B cell (primary cell): ENCODE data around the gene XIAP. TPM values are rescaled to one million over a fixed set of nuclear protein-coding genes. Genes with fewer than 3 reads are reported as not detected.

Source experiments
- ATAC-seq: fragments of 200-7000 bp; cut with Tn5 transposase; one replicate; pipeline ENCODE4 v1.10.0; 2021; ENCODE audit warnings: low read depth, mild to moderate bottlenecking, moderate number of reproducible peaks, moderate library complexity
- CTCF ChIA-PET: fragments of 350-600 bp; sonication (Branson Sonifier 250); formaldehyde crosslinking; loops from one replicate; lab custom pipeline; 2021; ENCODE audit warnings: antibody characterized with exemption, inconsistent platforms; lab: Charles Lee
- POLR2A ChIA-PET: fragments of 350-600 bp; sonication (Branson Sonifier 250); formaldehyde crosslinking; loops from one replicate; lab custom pipeline; 2021; ENCODE audit warnings: antibody characterized with exemption; lab: Charles Lee
- DNase-seq: peaks from one replicate; pipeline ENCODE4 v3.0.0; 2013
- H2AFZ ChIP-seq: 2 replicates; pipeline ENCODE4 v1.6.1; 2012; ENCODE audit warnings: mild to moderate bottlenecking, low read depth, low read length; ENCODE audit not compliant: insufficient read depth, poor library complexity, severe bottlenecking
- H3K27ac ChIP-seq, 2 donors: 1 replicate in 1 of 2; 2 replicates in 1 of 2; pipeline ENCODE4 v1.5.1; 2012 to 2013; ENCODE audit warnings: low read length in 2 of 2, mild to moderate bottlenecking in 2 of 2, moderate library complexity in 1 of 2
- H3K27me3 ChIP-seq, 4 experiments: fragments of 200-600 bp in 1 of 4; sonication (generic) in 1 of 4; replicated peaks in 1 of 4; 1 replicate in 2 of 4; 2 replicates in 2 of 4; pipeline versions ENCODE4 v1.6.1 to v1.7.0; 2013 to 2016; ENCODE audit warnings: low read length in 3 of 4, mild to moderate bottlenecking in 2 of 4, mixed read lengths in 1 of 4, moderate library complexity in 1 of 4; ENCODE audit not compliant: insufficient read depth in 4 of 4, control insufficient read depth in 3 of 4; ENCODE audit errors: control extremely low read depth in 1 of 4
- H3K36me3 ChIP-seq, 2 experiments: replicated peaks in 1 of 2; 1 replicate in 1 of 2; 2 replicates in 1 of 2; pipeline versions ENCODE4 v1.6.1 to v1.7.1; 2013; ENCODE audit warnings: low read length in 1 of 2; ENCODE audit not compliant: insufficient read depth in 2 of 2, control insufficient read depth in 1 of 2; ENCODE audit errors: control extremely low read depth in 1 of 2, extremely low read depth in 1 of 2
- H3K4me1 ChIP-seq, 2 donors: fragments of 200-600 bp in 1 of 2; sonication (generic) in 1 of 2; 1 replicate in 1 of 2; 2 replicates in 1 of 2; pipeline versions ENCODE4 v1.5.1 to v1.6.1; 2013 to 2017; ENCODE audit warnings: low read length in 2 of 2; ENCODE audit not compliant: control insufficient read depth in 2 of 2, insufficient read depth in 2 of 2
- H3K4me2 ChIP-seq: replicated peaks from 2 replicates; pipeline ENCODE3; 2012; ENCODE audit warnings: mild to moderate bottlenecking, low read depth, low read length; ENCODE audit not compliant: poor library complexity, severe bottlenecking
- H3K4me3 ChIP-seq, 5 experiments: fragments of 200-600 bp in 1 of 5; sonication (generic) in 1 of 5; 1 replicate in 3 of 5; 2 replicates in 2 of 5; pipeline versions ENCODE4 v1.5.1 to v1.7.0; 2011 to 2016; ENCODE audit warnings: low read length in 4 of 5, mild to moderate bottlenecking in 4 of 5, low read depth in 2 of 5, control low read depth in 1 of 5, moderate library complexity in 1 of 5; ENCODE audit not compliant: insufficient read depth in 1 of 5; ENCODE audit errors: control extremely low read depth in 1 of 5, extremely low read depth in 1 of 5
- H3K79me2 ChIP-seq: fragments of 200-600 bp; sonication (generic); one replicate; pipeline ENCODE4 v1.6.0; 2016; ENCODE audit warnings: low read length; ENCODE audit not compliant: control insufficient read depth, insufficient read depth
- H3K9ac ChIP-seq: fragments of 200-600 bp; sonication (generic); 2 replicates; pipeline ENCODE4 v1.6.1; 2017; ENCODE audit warnings: mild to moderate bottlenecking, low read length, moderate library complexity
- H3K9me3 ChIP-seq, 3 donors: one replicate each; pipeline versions ENCODE4 v1.6.1 to v1.7.1; 2013; ENCODE audit warnings: low read length in 2 of 3; ENCODE audit not compliant: control insufficient read depth in 2 of 3, insufficient read depth in 1 of 3; ENCODE audit errors: control extremely low read depth in 1 of 3
- H4K20me1 ChIP-seq: 2 replicates; pipeline ENCODE4 v1.6.0; 2012; ENCODE audit warnings: mild to moderate bottlenecking, low read length; ENCODE audit not compliant: insufficient read depth, control insufficient read depth, poor library complexity, severe bottlenecking
- H3K27ac Mint-ChIP-seq: one replicate; pipeline ENCODE4 v1.8.0; 2021; ENCODE audit warnings: mixed read lengths
- H3K27me3 Mint-ChIP-seq: one replicate; pipeline ENCODE4 v1.8.0; 2021; ENCODE audit warnings: mixed read lengths
- H3K4me1 Mint-ChIP-seq: one replicate; pipeline ENCODE4 v1.8.0; 2021; ENCODE audit warnings: mixed read lengths
- H3K4me3 Mint-ChIP-seq: one replicate; pipeline ENCODE4 v1.8.0; 2021; ENCODE audit warnings: mixed read lengths
- H3K9me3 Mint-ChIP-seq: one replicate; pipeline ENCODE4 v1.8.0; 2022; ENCODE audit warnings: mixed read lengths; ENCODE audit not compliant: insufficient read depth
- CTCF ChIP-seq: fragments of 200-600 bp; IDR thresholded peaks from one replicate; pipeline ENCODE4 v1.8.0; 2022; ENCODE audit warnings: antibody characterized with exemption, mild to moderate bottlenecking
- EZH2 ChIP-seq: IDR thresholded peaks from 2 replicates; pipeline ENCODE4 v1.6.1; 2012; ENCODE audit warnings: borderline replicate concordance, low read depth, mild to moderate bottlenecking, moderate library complexity, low read length; ENCODE audit not compliant: insufficient read depth, poor library complexity, severe bottlenecking
- WGBS: methylation state at CpG from one replicate; pipeline ENCODE4 v1.1.5; 2013; ENCODE audit warnings: missing lambda C conversion rate; ENCODE audit not compliant: insufficient coverage; 5-methylcytosine and 5-hydroxymethylcytosine counted together
- intact Hi-C: fragments of 100-400 bp; cut with micrococcal nuclease; formaldehyde crosslinking; loops from one replicate; pipeline ENCODE4 v1.10.0; 2022
- polyA plus RNA-seq: library from polyadenylated mRNA; depleted of rRNA; stranded (reverse); fragments of >200 nt; gene quantifications from 2 replicates; pipeline ENCODE4 v1.2.3, GENCODE V29; 2012
- total RNA-seq, 2 donors: library from RNA; stranded (reverse); fragments of 120-200 nt in 1 of 2; gene quantifications; 1 replicate in 1 of 2; 2 replicates in 1 of 2; pipeline versions ENCODE4 v1.2.3 to v1.2.4, GENCODE V29; 2013 to 2022

The XIAP gene
- total and polyA plus RNA-seq, 2 donors (not counting 1 experiment from before 2014, with no cell fraction given) = 9.2 to 36.2 TPM

- H3K36me3 ChIP-seq = no peaks in the 10 kb centered on the region
- H3K9me3 ChIP-seq = no peaks in the 10 kb centered on the region
- no peak overlapping the region for H2AFZ ChIP-seq
- no peak for ATAC-seq
- no peaks in the 10 kb centered on the region for H4K20me1 ChIP-seq
- H3K4me2 ChIP-seq = no peak overlapping the region
- peaks cover 2% of the 10 kb centered on the region for H3K4me1 Mint-ChIP-seq
- no peak overlapping the region for H3K9ac ChIP-seq
- H3K4me1 ChIP-seq = no peaks in the 10 kb centered on the region
- no peaks in the 10 kb centered on the region for H3K79me2 ChIP-seq
- H3K4me3 ChIP-seq = no peak overlapping the region
- intact Hi-C loops = no loop called here
- H3K27ac Mint-ChIP-seq = no peak overlapping the region
- no CpG with 5 or more reads among the region's 7 CpGs for WGBS
- POLR2A ChIA-PET = no interaction called here
- H3K27me3 Mint-ChIP-seq = no peaks in the 10 kb centered on the region
- CTCF ChIA-PET = no interaction called here
- DNase-seq = no peak
- no peaks in the 10 kb centered on the region for H3K27me3 ChIP-seq
- no peak overlapping the region for H3K27ac ChIP-seq
- no peak for TF ChIP-seq EZH2
- no peak overlapping the region for H3K4me3 Mint-ChIP-seq
- H3K9me3 Mint-ChIP-seq = no peaks in the 10 kb centered on the region
Observed at GRCh38 chrX:123846577-123847038, 13.2 kb upstream of the XIAP start.

- H3K4me2 ChIP-seq = no peak overlapping the region
- no peak overlapping the region for H3K27ac ChIP-seq
- Mint-ChIP-seq H3K4me1 (peaks cover 2% of the 10 kb centered on the region), H3K27ac (no peak overlapping the region), H3K27me3 (no peaks in the 10 kb centered on the region), H3K9me3 (no peaks in the 10 kb centered on the region), H3K4me3 (no peak overlapping the region)
- TF ChIP-seq CTCF (no peak), EZH2 (no peak)
- no peaks in the 10 kb centered on the region for H3K9me3 ChIP-seq
- no peaks in the 10 kb centered on the region for H3K36me3 ChIP-seq
- CTCF ChIA-PET = no interaction called here
- H4K20me1 ChIP-seq = no peaks in the 10 kb centered on the region
- WGBS = no CpG with 5 or more reads among the region's 2 CpGs
- intact Hi-C loops = no loop called here
- POLR2A ChIA-PET = no interaction called here
- ATAC-seq (no peak), DNase-seq (no peak)
- H3K4me1 ChIP-seq = no peaks in the 10 kb centered on the region
- H3K9ac ChIP-seq = no peak overlapping the region
- no peaks in the 10 kb centered on the region for H3K79me2 ChIP-seq
- no peak overlapping the region for H3K4me3 ChIP-seq
- no peaks in the 10 kb centered on the region for H3K27me3 ChIP-seq
- H2AFZ ChIP-seq = no peak overlapping the region
Observed at GRCh38 chrX:123847056-123847455, 12.8 kb upstream of the XIAP start.
